Measurements from ENCODE around the gene LAMA3. TPM values are rescaled to one million over a fixed set of nuclear protein-coding genes. Genes with fewer than 3 reads are reported as not detected.

LAMA3 gene
- total and polyA plus RNA-seq, 2 of the 13 experiments (the other 11 are each of a cell fraction or from before 2014, with no cell fraction given) = 0.45 to 2.2 TPM

DNA sequence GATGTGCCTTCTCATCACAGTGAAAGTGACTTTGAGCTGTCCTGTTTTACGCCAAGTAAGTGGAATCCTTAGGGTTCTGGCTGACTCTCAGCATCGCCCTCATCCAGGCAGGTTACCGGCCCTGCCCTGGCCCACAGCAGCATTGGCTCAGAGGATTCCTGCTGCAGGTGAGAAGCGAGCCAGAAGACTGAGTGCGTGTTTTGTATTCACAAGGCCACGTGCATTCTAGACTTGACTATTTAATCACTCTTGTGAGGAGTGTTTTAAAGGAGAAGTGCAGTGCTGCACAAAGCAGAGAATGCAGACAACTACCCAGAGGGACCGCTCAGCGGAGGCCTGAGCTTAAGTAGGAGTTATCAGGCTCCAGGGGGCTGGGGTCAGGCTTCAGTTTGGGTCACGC, 48.3 kb downstream of the LAMA3 start:
- peak overlapping the region; percentile 1 for H2AFZ ChIP-seq (ENCODE audit: low read length)
- no peaks in the 10 kb centered on the region for H4K20me1 ChIP-seq (ENCODE audit: insufficient read depth, low read length)
- WGBS (ENCODE audit: low lambda C conversion rate) = 33% methylated on average over 6 of the region's 9 CpGs
- H3K79me2 ChIP-seq (ENCODE audit: insufficient read depth, low read length) = no peaks in the 10 kb centered on the region
- no peak for TF ChIP-seq CREB1 (IDR thresholded peaks at IDR 0.05)
- TF ChIP-seq CREB1 (CRISPR knock-in tag; IDR thresholded peaks at IDR 0.05) = no peak
- TF ChIP-seq, protein P1, sequence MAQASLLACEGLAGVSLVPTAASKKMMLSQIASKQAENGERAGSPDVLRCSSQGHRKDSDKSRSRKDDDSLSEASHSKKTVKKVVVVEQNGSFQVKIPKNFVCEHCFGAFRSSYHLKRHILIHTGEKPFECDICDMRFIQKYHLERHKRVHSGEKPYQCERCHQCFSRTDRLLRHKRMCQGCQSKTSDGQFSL (CRISPR knock-in tag; IDR thresholded peaks at IDR 0.05) = no peak
- TF ChIP-seq ZSCAN31 (CRISPR knock-in tag; IDR thresholded peaks at IDR 0.05; ENCODE audit: low read depth) = no peak
- TF ChIP-seq, protein P2, sequence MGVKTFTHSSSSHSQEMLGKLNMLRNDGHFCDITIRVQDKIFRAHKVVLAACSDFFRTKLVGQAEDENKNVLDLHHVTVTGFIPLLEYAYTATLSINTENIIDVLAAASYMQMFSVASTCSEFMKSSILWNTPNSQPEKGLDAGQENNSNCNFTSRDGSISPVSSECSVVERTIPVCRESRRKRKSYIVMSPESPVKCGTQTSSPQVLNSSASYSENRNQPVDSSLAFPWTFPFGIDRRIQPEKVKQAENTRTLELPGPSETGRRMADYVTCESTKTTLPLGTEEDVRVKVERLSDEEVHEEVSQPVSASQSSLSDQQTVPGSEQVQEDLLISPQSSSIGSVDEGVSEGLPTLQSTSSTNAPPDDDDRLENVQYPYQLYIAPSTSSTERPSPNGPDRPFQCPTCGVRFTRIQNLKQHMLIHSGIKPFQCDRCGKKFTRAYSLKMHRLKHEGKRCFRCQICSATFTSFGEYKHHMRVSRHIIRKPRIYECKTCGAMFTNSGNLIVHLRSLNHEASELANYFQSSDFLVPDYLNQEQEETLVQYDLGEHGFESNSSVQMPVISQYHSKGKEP (CRISPR knock-in tag; IDR thresholded peaks at IDR 0.05) = no peak
- no peak for TF ChIP-seq NR2F6 (IDR thresholded peaks at IDR 0.05)
- TF ChIP-seq NR2F6 (CRISPR knock-in tag; IDR thresholded peaks at IDR 0.05) = no peak
- in situ Hi-C loops (cut with HindIII; ENCODE audit: extremely low pct_ligation_motif_present, low pct_unique_long_range_greater_than_20kb) (no loop called here), intact Hi-C loops (cut with micrococcal nuclease; ENCODE audit: unreplicated experiment) (no loop called here)
- no peaks in the 10 kb centered on the region for H3K4me1 ChIP-seq (ENCODE audit: insufficient read depth, low read length)
- POLR2A ChIA-PET = no interaction called here
- H3K9me3 ChIP-seq (ENCODE audit: low read length) = no peaks in the 10 kb centered on the region
- DNase-seq (ENCODE audit: low spot score) (no peak), FAIRE-seq (no peak), ATAC-seq (no peak)
- H3K9ac ChIP-seq (ENCODE audit: insufficient read depth, low read depth, low read length) = no peak overlapping the region
- CTCF ChIA-PET (ENCODE audit: low intra/inter-chr PET ratio, low total read pairs) = no interaction called here
- no peak overlapping the region for H3K4me3 ChIP-seq (replicated peaks in 1 of 3; ENCODE audit: insufficient read depth in 1 of 3, low read depth in 2 of 3, low read length in 3 of 3)
- H3K27ac ChIP-seq (ENCODE audit: extremely low read length, insufficient read depth, low read length) = no peak overlapping the region
- H3K4me2 ChIP-seq (ENCODE audit: low read depth, low read length) = no peak overlapping the region
- BruUV-seq (replicated peaks) = no TSS peak
- no peaks in the 10 kb centered on the region for H3K36me3 ChIP-seq (replicated peaks in 1 of 2; ENCODE audit: control insufficient read depth in 1 of 2, insufficient read depth in 2 of 2, low read length in 2 of 2)
- H3K27me3 ChIP-seq (ENCODE audit: control insufficient read depth in 1 of 2, insufficient read depth in 2 of 2, low read length in 2 of 2) = no peaks in the 10 kb centered on the region; a peak in 2 of 5 replicates

GRCh38 chr18:23738151-23738550, 48.9 kb downstream of the LAMA3 start:
- H3K4me2 ChIP-seq (ENCODE audit: low read depth, low read length) = no peak overlapping the region
- H2AFZ ChIP-seq (ENCODE audit: low read length) = no peak overlapping the region
- 59% methylated on average over 5 of the region's 5 CpGs for WGBS (ENCODE audit: low lambda C conversion rate)
- intact Hi-C loops (cut with micrococcal nuclease; ENCODE audit: unreplicated experiment) = no loop called here
- no peak overlapping the region for H3K27ac ChIP-seq (ENCODE audit: extremely low read length, insufficient read depth, low read length)
- no peak for DNase-seq (ENCODE audit: low spot score)
- no peak for ATAC-seq
- H3K9ac ChIP-seq (ENCODE audit: insufficient read depth, low read depth, low read length) = no peak overlapping the region
- H3K9me3 ChIP-seq (ENCODE audit: low read length) = no peaks in the 10 kb centered on the region
- CTCF ChIA-PET (ENCODE audit: low intra/inter-chr PET ratio, low total read pairs) = no interaction called here
- H3K79me2 ChIP-seq (ENCODE audit: insufficient read depth, low read length) = no peaks in the 10 kb centered on the region
- POLR2A ChIA-PET = no interaction called here
- BruUV-seq (replicated peaks) = no TSS peak
- no peak overlapping the region for H3K4me3 ChIP-seq (replicated peaks in 1 of 3; ENCODE audit: insufficient read depth in 1 of 3, low read depth in 2 of 3, low read length in 3 of 3)
- FAIRE-seq = no peak
- no peaks in the 10 kb centered on the region; a peak in 2 of 5 replicates for H3K27me3 ChIP-seq (ENCODE audit: control insufficient read depth in 1 of 2, insufficient read depth in 2 of 2, low read length in 2 of 2)
- no peaks in the 10 kb centered on the region for H3K36me3 ChIP-seq (replicated peaks in 1 of 2; ENCODE audit: control insufficient read depth in 1 of 2, insufficient read depth in 2 of 2, low read length in 2 of 2)
- H4K20me1 ChIP-seq (ENCODE audit: insufficient read depth, low read length) = no peaks in the 10 kb centered on the region
- H3K4me1 ChIP-seq (ENCODE audit: insufficient read depth, low read length) = no peaks in the 10 kb centered on the region
- in situ Hi-C loops (cut with HindIII; ENCODE audit: extremely low pct_ligation_motif_present, low pct_unique_long_range_greater_than_20kb) = no loop called here
- TF ChIP-seq RFXAP (CRISPR knock-in tag; IDR thresholded peaks at IDR 0.05; ENCODE audit: borderline replicate concordance) = no peak
- TF ChIP-seq ATAD3A (CRISPR knock-in tag; IDR thresholded peaks at IDR 0.05) = no peak
- no peak for TF ChIP-seq ZNF234 (CRISPR knock-in tag; conservative IDR thresholded peaks at IDR 0.05)
- TF ChIP-seq, protein P3, sequence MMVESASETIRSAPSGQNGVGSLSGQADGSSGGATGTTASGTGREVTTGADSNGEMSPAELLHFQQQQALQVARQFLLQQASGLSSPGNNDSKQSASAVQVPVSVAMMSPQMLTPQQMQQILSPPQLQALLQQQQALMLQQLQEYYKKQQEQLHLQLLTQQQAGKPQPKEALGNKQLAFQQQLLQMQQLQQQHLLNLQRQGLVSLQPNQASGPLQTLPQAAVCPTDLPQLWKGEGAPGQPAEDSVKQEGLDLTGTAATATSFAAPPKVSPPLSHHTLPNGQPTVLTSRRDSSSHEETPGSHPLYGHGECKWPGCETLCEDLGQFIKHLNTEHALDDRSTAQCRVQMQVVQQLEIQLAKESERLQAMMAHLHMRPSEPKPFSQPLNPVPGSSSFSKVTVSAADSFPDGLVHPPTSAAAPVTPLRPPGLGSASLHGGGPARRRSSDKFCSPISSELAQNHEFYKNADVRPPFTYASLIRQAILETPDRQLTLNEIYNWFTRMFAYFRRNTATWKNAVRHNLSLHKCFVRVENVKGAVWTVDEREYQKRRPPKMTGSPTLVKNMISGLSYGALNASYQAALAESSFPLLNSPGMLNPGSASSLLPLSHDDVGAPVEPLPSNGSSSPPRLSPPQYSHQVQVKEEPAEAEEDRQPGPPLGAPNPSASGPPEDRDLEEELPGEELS (CRISPR knock-in tag; IDR thresholded peaks at IDR 0.05) = no peak
- TF ChIP-seq MAFK (conservative IDR thresholded peaks at IDR 0.05 in 1 of 2, IDR thresholded peaks at IDR 0.05 in 1 of 2; ENCODE audit: low read length in 2 of 2) = no peak
- TF ChIP-seq ZNF563 (CRISPR knock-in tag; IDR thresholded peaks at IDR 0.05) = no peak
